H1 (cell line): ENCODE results near the gene HYDIN. TPM values are rescaled to one million over a fixed set of nuclear protein-coding genes. Genes with fewer than 3 reads are reported as not detected.

Experiments used
- CTCF ChIA-PET: fragments of 300-600 bp; sonication (Branson Sonifier 250); formaldehyde crosslinking; loops from one replicate; lab custom pipeline; 2021; ENCODE audit not compliant: partially characterized antibody; lab: Charles Lee
- POLR2A ChIA-PET: fragments of 300-600 bp; sonication (Branson Sonifier 250); formaldehyde crosslinking; loops from one replicate; lab custom pipeline; 2021; ENCODE audit warnings: inconsistent platforms; ENCODE audit not compliant: partially characterized antibody; lab: Charles Lee
- DNase-seq, 2 experiments: peaks; one replicate each; pipeline versions ENCODE4 v3.0.0 to v3.0.0-alpha.2; 2010 to 2022; ENCODE audit warnings: low spot score in 2 of 2, low read depth in 1 of 2, mixed read lengths in 1 of 2
- FAIRE-seq: peaks from 2 replicates; lab custom pipeline; 2011; peaks lifted over from hg19 to GRCh38; lab: Jason Lieb, UNC
- H2AFZ ChIP-seq: 2 replicates; pipeline ENCODE4 v1.8.1; 2012; ENCODE audit warnings: low read length, inconsistent platforms
- H2AK5ac ChIP-seq: 2 replicates; pipeline ENCODE4 v1.6.1; 2013; ENCODE audit warnings: low read depth, low read length
- H2BK120ac ChIP-seq: replicated peaks from 2 replicates; pipeline ENCODE3; 2013; ENCODE audit warnings: low read depth, low read length, inconsistent platforms
- H2BK12ac ChIP-seq: 2 replicates; pipeline ENCODE4 v1.6.1; 2013; ENCODE audit warnings: low read depth, low read length
- H2BK15ac ChIP-seq: 2 replicates; pipeline ENCODE4 v1.6.1; 2013; ENCODE audit warnings: low read length
- H2BK20ac ChIP-seq: 2 replicates; pipeline ENCODE4 v1.6.1; 2013; ENCODE audit warnings: low read length
- H2BK5ac ChIP-seq: 2 replicates; pipeline ENCODE4 v1.6.1; 2013; ENCODE audit warnings: low read depth, low read length
- H3K14ac ChIP-seq: 2 replicates; pipeline ENCODE4 v1.6.1; 2013; ENCODE audit warnings: inconsistent platforms; ENCODE audit not compliant: insufficient read length
- H3K18ac ChIP-seq: 2 replicates; pipeline ENCODE4 v1.6.1; 2013; ENCODE audit warnings: low read length; ENCODE audit errors: extremely low read depth
- H3K23ac ChIP-seq: 2 replicates; pipeline ENCODE4 v1.6.1; 2013; ENCODE audit warnings: inconsistent platforms; ENCODE audit not compliant: insufficient read length
- H3K23me2 ChIP-seq: 2 replicates; pipeline ENCODE4 v1.6.1; 2013; ENCODE audit warnings: low read depth, low read length
- H3K27ac ChIP-seq: 2 replicates; pipeline ENCODE4 v1.6.1; 2011; ENCODE audit warnings: low read depth, low read length, inconsistent platforms
- H3K27me3 ChIP-seq, 4 experiments: replicated peaks in 1 of 4; 1 replicate in 1 of 4; 2 replicates in 3 of 4; pipeline versions ENCODE4 v1.6.1 to v1.8.1; 2011 to 2013; ENCODE audit warnings: low read length in 3 of 4, mild to moderate bottlenecking in 3 of 4, inconsistent platforms in 2 of 4, mixed read lengths in 2 of 4, moderate library complexity in 1 of 4; ENCODE audit not compliant: control insufficient read depth in 3 of 4, insufficient read depth in 3 of 4; ENCODE audit errors: extremely low read depth in 1 of 4
- H3K36me3 ChIP-seq, 4 experiments: 2 replicates each; pipeline versions ENCODE4 v1.6.1 to v1.8.1; 2011 to 2013; ENCODE audit warnings: mild to moderate bottlenecking in 4 of 4, low read length in 3 of 4, moderate library complexity in 2 of 4, control low read depth in 1 of 4, inconsistent platforms in 1 of 4; ENCODE audit not compliant: insufficient read depth in 4 of 4, control insufficient read depth in 2 of 4
- H3K4ac ChIP-seq: replicated peaks from 2 replicates; pipeline ENCODE3; 2013; ENCODE audit warnings: low read length, low read depth, mixed read lengths, inconsistent platforms; ENCODE audit not compliant: insufficient read length
- H3K4me1 ChIP-seq, 4 experiments: replicated peaks in 1 of 4; 1 replicate in 1 of 4; 2 replicates in 3 of 4; pipeline versions ENCODE4 v1.6.1 to v1.8.1; 2011 to 2013; ENCODE audit warnings: low read length in 3 of 4, inconsistent platforms in 2 of 4, mixed read lengths in 1 of 4; ENCODE audit not compliant: insufficient read depth in 4 of 4, control insufficient read depth in 3 of 4
- H3K4me2 ChIP-seq, 2 experiments: 2 replicates each; pipeline versions ENCODE4 v1.6.1 to v1.8.1; 2011 to 2013; ENCODE audit warnings: low read depth in 2 of 2, low read length in 2 of 2, control low read depth in 1 of 2, inconsistent platforms in 1 of 2, mild to moderate bottlenecking in 1 of 2; ENCODE audit not compliant: insufficient read depth in 1 of 2
- H3K4me3 ChIP-seq, 4 experiments: fragments of 200-600, 300-600 bp in 1 of 4; sonication (generic), shearing (Covaris generic), sonication (Bioruptor Twin) in 1 of 4; 2 replicates each; pipeline versions ENCODE4 v1.5.1 to v1.8.1; 2011 to 2016; ENCODE audit warnings: low read length in 4 of 4, low read depth in 3 of 4, control low read depth in 2 of 4, inconsistent platforms in 2 of 4, mild to moderate bottlenecking in 2 of 4, mixed read lengths in 1 of 4, moderate library complexity in 1 of 4; ENCODE audit not compliant: insufficient read depth in 2 of 4; ENCODE audit errors: extremely low read depth in 1 of 4
- H3K56ac ChIP-seq: replicated peaks from 2 replicates; pipeline ENCODE3; 2013; ENCODE audit warnings: low read depth, mild to moderate bottlenecking, mixed read lengths, low read length, inconsistent platforms; ENCODE audit not compliant: insufficient read length
- H3K79me1 ChIP-seq: 2 replicates; pipeline ENCODE4 v1.6.1; 2013; ENCODE audit warnings: low read depth, low read length, control low read depth
- H3K79me2 ChIP-seq, 2 experiments: 2 replicates each; pipeline versions ENCODE4 v1.6.1 to v1.8.1; 2012 to 2013; ENCODE audit warnings: low read length in 2 of 2, mild to moderate bottlenecking in 2 of 2, inconsistent platforms in 1 of 2; ENCODE audit not compliant: insufficient read depth in 2 of 2, control insufficient read depth in 1 of 2
- H3K9ac ChIP-seq, 4 experiments: replicated peaks in 1 of 4; 1 replicate in 1 of 4; 2 replicates in 3 of 4; pipeline versions ENCODE4 v1.6.1 to v1.8.1; 2011 to 2013; ENCODE audit warnings: low read depth in 3 of 4, low read length in 3 of 4, control low read depth in 2 of 4, mild to moderate bottlenecking in 2 of 4, moderate library complexity in 2 of 4, inconsistent platforms in 1 of 4; ENCODE audit errors: extremely low read depth in 1 of 4
- H3K9me3 ChIP-seq, 2 experiments: 2 replicates each; pipeline versions ENCODE4 v1.6.1 to v1.8.1; 2012 to 2013; ENCODE audit warnings: mild to moderate bottlenecking in 2 of 2, moderate library complexity in 2 of 2, control low read depth in 1 of 2, inconsistent platforms in 1 of 2, low read depth in 1 of 2, low read length in 1 of 2, mixed read lengths in 1 of 2; ENCODE audit not compliant: insufficient read depth in 2 of 2
- H4K20me1 ChIP-seq, 2 experiments: replicated peaks in 1 of 2; 2 replicates each; pipeline versions ENCODE3 to v1.8.1; 2011 to 2013; ENCODE audit warnings: inconsistent platforms in 2 of 2, low read length in 2 of 2, mild to moderate bottlenecking in 1 of 2; ENCODE audit not compliant: insufficient read depth in 2 of 2, control insufficient read depth in 1 of 2
- H4K5ac ChIP-seq: 2 replicates; pipeline ENCODE4 v1.6.1; 2013; ENCODE audit warnings: low read length, low read depth, mixed read lengths, inconsistent platforms; ENCODE audit not compliant: insufficient read length
- H4K8ac ChIP-seq: 2 replicates; pipeline ENCODE4 v1.8.0; 2013; ENCODE audit warnings: mild to moderate bottlenecking, moderate library complexity, low read length, inconsistent platforms; ENCODE audit not compliant: insufficient read depth; ENCODE audit errors: extremely low read depth
- H4K91ac ChIP-seq: replicated peaks from 2 replicates; pipeline ENCODE3; 2013; ENCODE audit warnings: low read length, mixed read lengths, inconsistent platforms; ENCODE audit not compliant: insufficient read length
- CBX5 ChIP-seq: fragments of 300-800, 300-1000 bp; sonication (generic); IDR thresholded peaks from 2 replicates; pipeline ENCODE4 v1.7.1; 2016; ENCODE audit warnings: antibody characterized with exemption, low read length, low read depth
- EP300 ChIP-seq, 2 experiments: IDR thresholded peaks; 1 replicate in 1 of 2; 2 replicates in 1 of 2; pipeline ENCODE4 v1.6.1; 2011 to 2012; ENCODE audit warnings: low read depth in 2 of 2, low read length in 2 of 2, mild to moderate bottlenecking in 2 of 2, borderline replicate concordance in 1 of 2, inconsistent platforms in 1 of 2, moderate library complexity in 1 of 2
- FOSL1 ChIP-seq: IDR thresholded peaks from 2 replicates; pipeline ENCODE4 v1.6.1; 2011; ENCODE audit warnings: mild to moderate bottlenecking, low read depth, low read length, moderate library complexity; ENCODE audit not compliant: insufficient read depth
- KDM4A ChIP-seq: IDR thresholded peaks from one replicate; pipeline ENCODE4 v1.7.1; 2012; ENCODE audit warnings: low read depth, mild to moderate bottlenecking, moderate library complexity, low read length, inconsistent platforms; ENCODE audit not compliant: severe bottlenecking
- KDM5A ChIP-seq: fragments of 200-600 bp; IDR thresholded peaks from 2 replicates; pipeline ENCODE4 v1.7.1; 2012; ENCODE audit warnings: mild to moderate bottlenecking, low read length, inconsistent platforms, mixed read lengths
- NANOG ChIP-seq: IDR thresholded peaks from 2 replicates; pipeline ENCODE4 v1.6.1; 2011; ENCODE audit warnings: low read length, low read depth, mild to moderate bottlenecking, inconsistent platforms; ENCODE audit not compliant: insufficient read depth, poor library complexity, severe bottlenecking
- POU5F1 ChIP-seq: IDR thresholded peaks from 2 replicates; pipeline ENCODE4 v1.6.1; 2011; ENCODE audit warnings: low read depth, mild to moderate bottlenecking, low read length, moderate library complexity
- RFX5 ChIP-seq: IDR thresholded peaks from 2 replicates; pipeline ENCODE4 v1.6.1; 2011; ENCODE audit warnings: low read depth, low read length, improper control_type of control experiment, borderline replicate concordance
- SRF ChIP-seq: IDR thresholded peaks from 2 replicates; pipeline ENCODE4 v1.6.1; 2011; ENCODE audit warnings: mild to moderate bottlenecking, low read depth, low read length, moderate library complexity
- SUZ12 ChIP-seq: fragments of 200-600 bp; sonication (generic); IDR thresholded peaks from 2 replicates; pipeline ENCODE4 v1.6.1; 2012; ENCODE audit warnings: mild to moderate bottlenecking, inconsistent platforms, low read length, moderate library complexity, mixed read lengths
- WGBS, 2 experiments: shearing (Covaris generic) in 1 of 2; methylation state at CpG; one replicate each; pipeline versions ENCODE4 v1.1.6 to v1.1.7; 2013 to 2015; ENCODE audit warnings: low lambda C conversion rate in 2 of 2, mixed read lengths in 2 of 2, inconsistent platforms in 1 of 2, low coverage in 1 of 2, missing lambda C conversion rate in 1 of 2; ENCODE audit not compliant: insufficient replicate concordance in 2 of 2, insufficient coverage in 1 of 2, insufficient read length in 1 of 2; ENCODE audit errors: extremely low coverage in 1 of 2, missing lambda C conversion rate in 1 of 2; 5-methylcytosine and 5-hydroxymethylcytosine counted together
- polyA plus RNA-seq, 7 experiments: library from polyadenylated mRNA; depleted of rRNA in 3 of 7; stranded (reverse) in 5 of 7; unstranded in 2 of 7; fragments of >200 nt in 5 of 7; fragments of 200-250 nt in 2 of 7; gene quantifications; 1 replicate in 5 of 7; 2 replicates in 1 of 7; 4 replicates in 1 of 7; pipeline versions ENCODE4 v1.2.1 to v1.2.3, GENCODE V29; 2011 to 2013; ENCODE audit warnings: missing spikeins in 2 of 7, mixed read lengths in 2 of 7
- total RNA-seq: library from RNA; stranded (reverse); fragmentation: NEBNext Ultra II Directional; extraction: Animal tissue kit (Norgen Biotek cat#: 25700); gene quantifications from 2 replicates; pipeline ENCODE4 v1.2.1, GENCODE V29; 2021
- TF ChIP-seq, protein P1 (sequence below): IDR thresholded peaks from 2 replicates; pipeline ENCODE4 v1.6.1; 2012; ENCODE audit warnings: low read length, inconsistent platforms

The HYDIN gene
- total and polyA plus RNA-seq, 2 of the 8 experiments (the other 6 are each of a cell fraction or from before 2014, with no cell fraction given) = 1.1 to 1.8 TPM

DNA sequence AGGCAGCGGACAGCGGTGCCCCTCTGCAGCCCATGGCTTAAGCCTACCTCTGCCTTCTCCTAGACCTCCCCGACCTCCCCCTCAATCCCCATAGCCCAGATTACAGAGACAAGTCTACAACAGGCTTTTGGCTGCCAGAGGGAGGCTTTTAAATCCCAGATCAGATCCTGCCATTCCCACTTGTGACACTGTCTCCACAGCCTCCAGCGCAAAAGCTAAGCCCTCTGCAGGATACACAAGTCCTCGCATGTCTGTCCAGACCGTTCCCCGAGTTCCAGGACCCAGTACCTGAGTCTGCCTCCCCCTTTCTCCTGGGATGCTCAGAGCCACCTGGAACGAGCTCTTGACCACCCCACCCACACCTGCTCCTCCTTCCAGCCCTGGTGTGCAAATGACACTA, 460.8 kb downstream of the HYDIN start:
- 92% methylated on average over 8 of the region's 8 CpGs; no CpG with 5 or more reads in 1 of the 2 experiments for WGBS, 2 experiments
- no peak overlapping the region for H3K23ac ChIP-seq
- no peak overlapping the region for H3K4me2 ChIP-seq
- peaks cover 0 to 4% (median 2%) of the 10 kb centered on the region in 4 experiments; a peak in 4 of 8 replicates for H3K36me3 ChIP-seq
- H2AK5ac ChIP-seq = no peak overlapping the region
- FAIRE-seq (no peak), DNase-seq (no peak)
- no peak overlapping the region for H3K14ac ChIP-seq
- H3K79me2 ChIP-seq = no peaks in the 10 kb centered on the region
- no peak overlapping the region for H4K8ac ChIP-seq
- H3K27me3 ChIP-seq = no peaks in the 10 kb centered on the region
- H2BK120ac ChIP-seq = no peak overlapping the region
- no peak overlapping the region for H3K9ac ChIP-seq
- H3K18ac ChIP-seq = no peak overlapping the region
- no peaks in the 10 kb centered on the region for H3K23me2 ChIP-seq
- ChIA-PET POLR2A (interaction anchor here (1.1 to 2.4 kb wide), 5 partner anchors 9 to 91 kb away, joined by 3 to 6 read pairs (median 5); no protein-coding TSS in a partner anchor), CTCF (interaction anchor here (0.8 to 5.8 kb wide), 30 partner anchors 9 to 195 kb away, joined by 3 to 141 read pairs (median 10); partner anchors contain the start of gene MTSS2)
- H3K56ac ChIP-seq = no peak overlapping the region
- no peak overlapping the region for H2BK20ac ChIP-seq
- H4K91ac ChIP-seq = no peak overlapping the region
- H3K9me3 ChIP-seq = no peaks in the 10 kb centered on the region
- no peak overlapping the region for H2AFZ ChIP-seq
- H3K79me1 ChIP-seq = no peaks in the 10 kb centered on the region
- peaks cover 0 to 6% of the 10 kb centered on the region in 2 experiments for H4K20me1 ChIP-seq
- H2BK5ac ChIP-seq = peak overlapping the region; percentile 35; the same call in 1 of the 2 replicates
- no peak overlapping the region for H3K4ac ChIP-seq
- H3K27ac ChIP-seq = no peak overlapping the region
- no peak overlapping the region for H3K4me3 ChIP-seq
- H3K4me1 ChIP-seq = no peaks in the 10 kb centered on the region
- H4K5ac ChIP-seq = no peak overlapping the region
- H2BK12ac ChIP-seq = no peak overlapping the region
- no peak overlapping the region for H2BK15ac ChIP-seq
- TF ChIP-seq SUZ12 (no peak), KDM5A (no peak), POU5F1 (no peak), KDM4A (no peak), SRF (no peak), NANOG (no peak), RFX5 (no peak), EP300 (IDR thresholded peaks at IDR 0.05; ENCODE audit: borderline replicate concordance in 1 of 2, low read depth in 2 of 2, low read length in 2 of 2) (no peak), CBX5 (no peak), FOSL1 (no peak)
- TF ChIP-seq, protein P1, sequence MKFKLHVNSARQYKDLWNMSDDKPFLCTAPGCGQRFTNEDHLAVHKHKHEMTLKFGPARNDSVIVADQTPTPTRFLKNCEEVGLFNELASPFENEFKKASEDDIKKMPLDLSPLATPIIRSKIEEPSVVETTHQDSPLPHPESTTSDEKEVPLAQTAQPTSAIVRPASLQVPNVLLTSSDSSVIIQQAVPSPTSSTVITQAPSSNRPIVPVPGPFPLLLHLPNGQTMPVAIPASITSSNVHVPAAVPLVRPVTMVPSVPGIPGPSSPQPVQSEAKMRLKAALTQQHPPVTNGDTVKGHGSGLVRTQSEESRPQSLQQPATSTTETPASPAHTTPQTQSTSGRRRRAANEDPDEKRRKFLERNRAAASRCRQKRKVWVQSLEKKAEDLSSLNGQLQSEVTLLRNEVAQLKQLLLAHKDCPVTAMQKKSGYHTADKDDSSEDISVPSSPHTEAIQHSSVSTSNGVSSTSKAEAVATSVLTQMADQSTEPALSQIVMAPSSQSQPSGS = no peak
